Thyroid gland (tissue), 4 donors: ENCODE measurements around the gene TRPC4.

Experiments
- CTCF ChIP-seq, 6 experiments: fragments of 200-600 bp in 3 of 6; fragments of 450-650 bp in 3 of 6; sonication (generic) in 3 of 6; IDR thresholded peaks; one replicate each; pipeline ENCODE4 v1.5.1; 2016 to 2019; ENCODE audit warnings: antibody characterized with exemption in 6 of 6, mild to moderate bottlenecking in 2 of 6, inconsistent platforms in 1 of 6, moderate library complexity in 1 of 6
- POLR2A ChIP-seq, 2 donors: fragments of 450-650 bp; IDR thresholded peaks; one replicate each; pipeline ENCODE4 v1.6.1; 2017; ENCODE audit warnings: antibody characterized with exemption in 2 of 2, mild to moderate bottlenecking in 2 of 2, moderate library complexity in 1 of 2

GRCh38 chr13:37663724-37664123, 205.8 kb downstream of the TRPC4 start:
- no peak for TF ChIP-seq CTCF (IDR thresholded peaks at IDR 0.05)
- no peak for TF ChIP-seq POLR2A (IDR thresholded peaks at IDR 0.05)
